IMR-90 (cell line): ENCODE results near the gene PCNP. TPM values are rescaled to one million over a fixed set of nuclear protein-coding genes. Genes with fewer than 3 reads are reported as not detected.

Source experiments
- microRNA-seq, 2 experiments: library from miRNA; stranded (forward) in 1 of 2; unstranded in 1 of 2; fragments of 10-50 nt in 1 of 2; fragments of <30 nt in 1 of 2; gene quantifications in 1 of 2; microRNA quantifications in 1 of 2; one replicate each; pipeline versions ENCODE3 to v1.1.0; 2013 to 2020; ENCODE audit not compliant: insufficient read depth in 1 of 2, insufficient read length in 1 of 2, unreplicated experiment in 1 of 2
- polyA plus RNA-seq, 3 experiments: library from polyadenylated mRNA; depleted of rRNA; stranded (reverse); fragments of >200 nt; gene quantifications; 2 replicates each; pipeline ENCODE4 v1.2.3, GENCODE V29; 2012; ENCODE audit warnings: low replicate concordance in 1 of 3
- small RNA-seq, 5 experiments: library from RNA; depleted of rRNA; stranded (forward); fragments of <200 nt; gene quantifications; one replicate each; pipeline ENCODE3, GENCODE V24; 2012
- total RNA-seq: library from RNA; depleted of rRNA; stranded (reverse); fragments of >200 nt; gene quantifications from 2 replicates; pipeline ENCODE4 v1.2.3, GENCODE V29; 2012; rRNA removed

Gene PCNP
- total and polyA plus RNA-seq, 2 of the 4 experiments (the other 2 are of a cell fraction): 34.6 to 53.2 TPM

Small RNA genes within 50 kb of the gene (microRNA-seq; reads per million reads assigned to microRNA genes)
- gene RF00019 (ENCODE audit: insufficient read depth, insufficient read length) (not detected), gene RNU6-1256P (ENCODE audit: insufficient read depth, insufficient read length) (not detected)

Small RNA genes within 50 kb of the gene (small RNA-seq; reads per million reads assigned to genes)
- gene RF00019 (0 reads per million in 5 experiments), gene RNU6-1256P (0 reads per million in 5 experiments)

Other genes with a start within 250 kb of the PCNP start
- gene SENP7, start 61.0 kb upstream of the PCNP start, total RNA-seq: 8.4 and 14.7 TPM in 2 replicates
- gene SENP7, start 61.0 kb upstream of the PCNP start, polyA plus RNA-seq (2012; rRNA removed): 4.4 and 5.5 TPM in 2 replicates
- 17.0 and 27.2 TPM in 2 replicates for gene TRMT10C, start 12.3 kb upstream of the PCNP start, total RNA-seq
- gene TRMT10C, start 12.3 kb upstream of the PCNP start, polyA plus RNA-seq (2012; rRNA removed): 11.6 and 13.6 TPM in 2 replicates
- gene ZBTB11, start 103.0 kb downstream of the PCNP start, total RNA-seq: 17.2 and 25.8 TPM in 2 replicates
- 5.4 and 6.0 TPM in 2 replicates for gene ZBTB11, start 103.0 kb downstream of the PCNP start, polyA plus RNA-seq (2012; rRNA removed)
- 953 and 1,539 TPM in 2 replicates for gene RPL24, start 112.5 kb downstream of the PCNP start, total RNA-seq
- 764 and 1,054 TPM in 2 replicates for gene RPL24, start 112.5 kb downstream of the PCNP start, polyA plus RNA-seq (2012; rRNA removed)
- 21.9 TPM in 2 replicates for gene CEP97, start 150.4 kb downstream of the PCNP start, total RNA-seq
- gene CEP97, start 150.4 kb downstream of the PCNP start, polyA plus RNA-seq (2012; rRNA removed): 1.2 and 2.0 TPM in 2 replicates
- gene NXPE3, start 205.0 kb downstream of the PCNP start, total RNA-seq: 23.1 and 23.8 TPM in 2 replicates
- gene NXPE3, start 205.0 kb downstream of the PCNP start, polyA plus RNA-seq (2012; rRNA removed): 18.5 and 20.0 TPM in 2 replicates